ENCODE results near the gene SLC38A10.

Gene SLC38A10

GRCh38 chr17:81254955-81255717, 40.0 kb downstream of the SLC38A10 start:
- DNase-seq (ENCODE audit: low read depth, low spot score) = peak; percentile 89

- DNase-seq (ENCODE audit: low read depth, low spot score) = peak; percentile 64
Measured at GRCh38 chr17:81253358-81254131, 41.6 kb downstream of the SLC38A10 start.

GRCh38 chr17:81252987-81253329, 42.1 kb downstream of the SLC38A10 start:
- DNase-seq (ENCODE audit: low read depth, low spot score) = no peak

- DNase-seq (ENCODE audit: low read depth, low spot score) = no peak
Measured at GRCh38 chr17:81252326-81252986, 42.7 kb downstream of the SLC38A10 start.

GRCh38 chr17:81251709-81252301, 43.3 kb downstream of the SLC38A10 start:
- DNase-seq (ENCODE audit: low read depth, low spot score) = no peak

GRCh38 chr17:81251094-81251708, 43.9 kb downstream of the SLC38A10 start:
- peak; percentile 31 for DNase-seq (ENCODE audit: low read depth, low spot score)

GRCh38 chr17:81250286-81251093, 44.6 kb downstream of the SLC38A10 start:
- DNase-seq (ENCODE audit: low read depth, low spot score) = no peak

- no peak for DNase-seq (ENCODE audit: low read depth, low spot score)
Measured at GRCh38 chr17:81249223-81250040, 45.7 kb downstream of the SLC38A10 start.

- DNase-seq (ENCODE audit: low read depth, low spot score) = no peak
Measured at GRCh38 chr17:81248649-81249048, 46.5 kb downstream of the SLC38A10 start.

GRCh38 chr17:81247339-81247990, 47.6 kb downstream of the SLC38A10 start:
- no peak for DNase-seq (ENCODE audit: low read depth, low spot score)

- no peak for DNase-seq (ENCODE audit: low read depth, low spot score)
Measured at GRCh38 chr17:81246679-81247338, 48.3 kb downstream of the SLC38A10 start.

GRCh38 chr17:81246343-81246670, 48.8 kb downstream of the SLC38A10 start:
- no peak for DNase-seq (ENCODE audit: low read depth, low spot score)

- no peak for DNase-seq (ENCODE audit: low read depth, low spot score)
Measured at GRCh38 chr17:81245665-81246342, 49.3 kb downstream of the SLC38A10 start.

GRCh38 chr17:81245024-81245664, 50.0 kb downstream of the SLC38A10 start:
- DNase-seq (ENCODE audit: low read depth, low spot score) = peak; percentile 47

- no peak for DNase-seq (ENCODE audit: low read depth, low spot score)
Measured at GRCh38 chr17:81244358-81245023, 50.6 kb downstream of the SLC38A10 start.

GRCh38 chr17:81243333-81243664, 51.8 kb downstream of the SLC38A10 start:
- DNase-seq (ENCODE audit: low read depth, low spot score) = no peak

Data from astrocyte of the hippocampus (primary cell).